ENCODE results near the gene TIMD4. TPM values are rescaled to one million over a fixed set of nuclear protein-coding genes. Genes with fewer than 3 reads are reported as not detected.

TIMD4 gene
- total RNA-seq, 1 donor from 2014 or later: not detected

GRCh38 chr5:156871212-156871611 lies 91.8 kb downstream of the TIMD4 start:
- H3K4me1 Mint-ChIP-seq (ENCODE audit: unreplicated experiment): no peaks in the 10 kb centered on the region
- TF ChIP-seq CTCF (IDR thresholded peaks at IDR 0.05; ENCODE audit: unreplicated experiment): no peak
- no peaks in the 10 kb centered on the region for H3K9me3 Mint-ChIP-seq (ENCODE audit: unreplicated experiment)
- H3K27ac Mint-ChIP-seq (ENCODE audit: unreplicated experiment): no peak overlapping the region
- no peak for DNase-seq (ENCODE audit: low spot score)
- H3K27me3 Mint-ChIP-seq (ENCODE audit: unreplicated experiment): no peaks in the 10 kb centered on the region
- H3K4me3 Mint-ChIP-seq (ENCODE audit: unreplicated experiment): no peak overlapping the region
- no peaks in the 10 kb centered on the region for H3K36me3 Mint-ChIP-seq (ENCODE audit: low read depth, unreplicated experiment)

- H3K36me3 Mint-ChIP-seq (ENCODE audit: low read depth, unreplicated experiment): no peaks in the 10 kb centered on the region
- H3K4me3 Mint-ChIP-seq (ENCODE audit: unreplicated experiment): no peak overlapping the region
- DNase-seq (ENCODE audit: low spot score): no peak
- H3K27me3 Mint-ChIP-seq (ENCODE audit: unreplicated experiment): no peaks in the 10 kb centered on the region
- no peaks in the 10 kb centered on the region for H3K4me1 Mint-ChIP-seq (ENCODE audit: unreplicated experiment)
- no peak overlapping the region for H3K27ac Mint-ChIP-seq (ENCODE audit: unreplicated experiment)
- no peak for TF ChIP-seq CTCF (IDR thresholded peaks at IDR 0.05; ENCODE audit: unreplicated experiment)
- no peaks in the 10 kb centered on the region for H3K9me3 Mint-ChIP-seq (ENCODE audit: unreplicated experiment)
Measured at GRCh38 chr5:156870498-156870839, 92.6 kb downstream of the TIMD4 start.

Other genes starting within 250 kb of the TIMD4 start
- not detected for gene PPP1R2B, start 112.9 kb downstream of the TIMD4 start, total RNA-seq (ENCODE audit: unreplicated experiment)
- not detected for gene HAVCR1, start 95.9 kb upstream of the TIMD4 start, total RNA-seq (ENCODE audit: unreplicated experiment)
- 0.15 TPM for gene HAVCR2, start 145.8 kb upstream of the TIMD4 start, total RNA-seq (ENCODE audit: unreplicated experiment)
- 9.5 TPM for gene MED7, start 179.6 kb upstream of the TIMD4 start, total RNA-seq (ENCODE audit: unreplicated experiment)
- gene GARIN3, start 203.0 kb upstream of the TIMD4 start, total RNA-seq (ENCODE audit: unreplicated experiment): not detected
- not detected for gene ITK, start 217.6 kb upstream of the TIMD4 start, total RNA-seq (ENCODE audit: unreplicated experiment)

Measured in endothelial cell (in vitro differentiated cells).